Ureter (tissue), 1 donor: ENCODE measurements around the gene NBAS. TPM values are rescaled to one million over a fixed set of nuclear protein-coding genes. Genes with fewer than 3 reads are reported as not detected.
"Not testable (repeated sequence)": the region's sequence is repeated elsewhere in the genome, so short reads cannot be mapped to it uniquely, and the experiment has no call there.

ENCODE experiments used
- DNase-seq: peaks from one replicate; pipeline ENCODE4 v3.0.0-alpha.2; 2020; ENCODE audit warnings: low spot score
- total RNA-seq: library from RNA; stranded (reverse); gene quantifications from one replicate; pipeline ENCODE4 v1.2.4, GENCODE V29; 2023
- donor health status: DM: yes; HTN: yes; CAD: no.

Gene NBAS
- total RNA-seq, 1 donor from 2014 or later = 55.1 TPM

DNA sequence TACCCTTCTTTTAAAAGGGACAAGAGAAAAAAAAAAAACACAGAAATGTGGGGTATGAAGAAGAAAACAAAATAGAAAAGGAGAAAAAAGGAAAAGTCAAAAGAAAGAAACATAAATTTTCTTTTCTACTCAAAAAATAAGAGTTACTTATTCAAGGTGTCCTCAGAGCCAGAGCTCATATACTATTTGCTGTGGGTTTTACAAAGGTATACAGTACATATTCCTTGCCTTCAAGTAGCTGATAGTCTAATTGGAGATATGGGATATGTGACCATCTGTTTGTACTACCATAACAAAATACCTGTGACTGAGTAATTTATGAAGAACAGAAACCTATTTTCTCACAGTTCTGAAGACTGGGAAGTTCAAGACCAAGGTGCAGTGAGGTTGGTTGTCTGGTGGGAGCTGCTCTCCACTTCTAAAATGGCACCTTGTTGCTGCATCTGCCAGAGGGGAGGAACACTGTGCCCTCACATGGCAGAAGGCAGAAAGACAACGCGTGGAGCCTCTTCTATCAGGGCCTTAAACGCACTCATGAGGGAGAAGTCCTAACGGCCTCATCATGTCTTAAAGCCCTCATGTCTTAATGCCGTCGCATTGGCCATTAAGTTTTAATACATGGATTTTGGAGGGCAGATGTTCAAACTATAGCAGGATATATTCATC, 33.9 kb downstream of the NBAS start:
- DNase-seq = no peak

DNA sequence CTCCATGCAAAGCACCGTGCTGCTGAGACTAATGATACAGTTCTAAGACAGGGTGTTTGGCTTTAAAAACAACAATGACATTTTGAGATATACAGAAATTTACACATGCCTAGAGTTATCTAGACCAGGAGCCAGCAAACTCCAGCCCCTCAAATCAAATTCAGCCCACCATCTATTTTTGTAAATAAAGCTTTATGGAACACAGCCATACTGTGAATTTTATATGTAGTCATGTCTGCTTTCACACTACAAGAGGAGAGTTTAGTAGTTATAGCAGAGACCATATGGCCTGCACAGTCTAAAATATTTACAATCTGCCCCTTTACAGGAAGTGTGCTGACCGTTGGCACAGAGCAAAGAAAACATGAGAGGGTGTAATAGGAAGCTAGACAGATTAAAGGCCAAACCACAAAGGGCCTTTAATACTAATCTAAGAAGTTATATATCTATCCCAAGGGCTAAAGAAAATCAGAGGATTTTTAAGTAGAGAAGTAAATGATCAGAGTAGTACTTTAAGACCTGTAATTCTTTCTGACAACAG, 39.4 kb downstream of the NBAS start:
- DNase-seq = no peak

DNA sequence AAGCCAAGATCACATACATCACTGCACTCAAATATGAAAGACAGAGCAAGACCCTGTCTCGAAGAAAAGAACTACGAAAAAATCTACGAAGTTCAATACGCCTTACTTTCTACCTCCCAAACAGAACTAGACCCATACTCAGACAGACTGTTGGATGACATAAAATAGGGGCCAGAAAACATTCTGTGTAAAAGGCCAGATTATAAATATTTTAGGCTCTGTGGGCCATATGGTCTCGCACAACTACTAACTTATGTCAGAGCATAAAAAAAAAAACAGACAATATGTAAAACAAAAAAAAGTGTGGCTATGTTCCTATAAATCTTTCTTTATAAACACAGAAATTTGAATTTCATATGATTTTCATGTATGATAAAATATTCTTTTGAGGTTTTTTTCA, 40.8 kb downstream of the NBAS start:
- no peak for DNase-seq

DNA sequence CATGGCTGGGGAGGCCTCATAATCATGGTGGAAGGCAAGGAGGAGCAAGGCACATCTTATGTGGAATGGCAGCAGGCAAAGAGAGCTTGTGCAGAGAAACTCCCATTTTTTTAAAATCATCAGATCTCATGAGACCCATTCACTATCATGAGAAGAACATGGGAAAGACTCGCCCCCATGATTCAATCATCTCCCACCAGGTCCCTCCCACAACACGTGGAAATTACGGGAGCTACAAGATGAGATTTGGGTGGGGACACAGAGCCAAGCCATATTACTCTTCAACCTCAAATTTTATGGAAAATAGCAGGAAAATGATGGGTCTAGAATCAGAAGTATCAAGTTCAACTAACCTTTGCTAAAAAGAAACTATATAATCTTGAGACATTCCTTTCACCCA, 42.4 kb downstream of the NBAS start:
- DNase-seq = not testable (repeated sequence)

DNA sequence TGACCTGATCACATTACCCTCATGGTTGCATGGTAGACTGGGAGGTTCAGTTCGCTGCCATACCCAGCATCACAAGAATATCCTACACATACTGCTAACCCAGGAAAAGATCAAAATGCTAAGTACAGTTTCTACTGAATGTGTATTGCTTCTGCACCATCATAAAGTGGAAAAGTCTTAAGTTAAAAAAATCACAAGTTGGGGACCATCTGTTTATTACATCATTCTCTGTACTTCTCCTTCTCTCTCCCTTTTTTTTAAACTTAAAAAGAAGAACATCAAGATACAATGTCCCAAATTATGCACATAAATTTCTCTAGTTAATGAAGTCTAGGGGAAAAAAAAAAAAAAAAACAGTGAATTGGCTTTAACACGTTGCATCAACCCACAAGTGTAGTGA, 43.3 kb downstream of the NBAS start:
- DNase-seq = no peak

DNA sequence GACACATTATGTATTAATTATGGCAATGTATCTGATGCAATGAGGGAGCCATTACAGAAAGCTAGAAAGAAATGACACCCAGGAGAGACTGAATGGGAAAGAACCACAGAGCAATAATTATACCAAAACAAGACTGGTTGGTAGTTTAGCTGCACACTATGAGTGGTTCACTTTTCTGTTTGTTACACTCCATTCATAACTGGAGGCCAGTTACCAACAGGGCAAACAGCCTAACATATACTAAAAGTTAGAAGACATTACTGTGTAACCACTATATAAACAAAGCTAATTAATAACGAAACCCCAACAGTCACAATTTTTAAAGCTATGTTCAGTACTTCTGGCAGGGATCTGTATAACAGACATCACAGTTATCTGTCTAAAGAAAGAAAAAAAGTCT, 49.4 kb downstream of the NBAS start:
- no peak for DNase-seq

DNA sequence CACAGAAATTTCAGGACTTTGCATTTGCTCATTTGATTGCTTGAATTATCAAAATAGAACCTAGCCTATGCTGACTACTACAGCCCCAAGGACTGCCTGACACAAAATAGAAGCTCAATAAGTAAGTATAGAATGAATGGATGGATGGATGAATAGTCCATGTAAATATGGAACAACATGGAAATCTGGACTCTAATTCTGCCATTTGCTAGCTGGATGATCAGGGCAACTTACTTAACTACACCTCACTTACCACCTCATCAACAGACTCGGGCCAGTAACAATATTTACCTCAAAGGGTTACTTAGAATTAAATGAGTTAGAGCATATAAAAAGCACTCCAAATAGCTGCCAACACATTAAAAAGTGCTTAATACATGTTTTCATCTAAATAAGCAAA, 50.6 kb downstream of the NBAS start:
- DNase-seq = no peak

DNA sequence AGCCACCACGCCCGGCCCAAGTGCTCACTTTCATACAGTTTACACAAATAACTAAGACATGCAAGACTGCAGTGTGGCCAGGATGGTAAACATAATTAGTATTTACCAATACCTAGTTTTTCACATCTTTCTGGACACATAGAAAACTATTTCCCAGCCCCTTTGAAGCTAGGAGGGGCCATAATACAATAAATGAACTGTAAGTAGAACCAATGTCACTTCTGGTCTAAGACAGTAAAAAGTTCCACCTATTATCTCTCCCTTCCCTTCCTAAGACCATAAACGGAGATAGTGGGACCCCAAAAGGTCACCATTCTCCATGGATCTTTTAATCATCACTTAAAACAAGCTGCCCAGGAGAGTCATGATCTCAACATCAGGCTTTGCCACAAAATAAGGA, 51.0 kb downstream of the NBAS start:
- no peak for DNase-seq

DNA sequence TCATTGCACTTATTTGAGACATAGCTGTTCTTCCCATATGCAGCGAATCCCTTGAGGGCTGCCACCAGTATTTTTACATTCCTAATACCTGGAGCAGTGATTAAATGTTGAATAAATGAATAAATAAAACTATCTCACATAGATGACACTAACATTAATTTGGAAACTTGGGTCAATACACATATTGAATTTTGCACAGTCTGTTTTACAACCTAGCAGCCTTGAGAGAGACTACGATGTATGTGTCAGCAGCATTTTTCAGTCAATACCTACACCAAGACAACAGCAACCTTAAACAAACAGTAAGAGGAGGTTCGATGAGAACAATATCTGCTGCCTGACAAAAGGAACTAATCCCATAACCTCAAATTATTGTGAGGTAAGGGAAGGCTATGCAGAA, 53.4 kb downstream of the NBAS start:
- DNase-seq = no peak

DNA sequence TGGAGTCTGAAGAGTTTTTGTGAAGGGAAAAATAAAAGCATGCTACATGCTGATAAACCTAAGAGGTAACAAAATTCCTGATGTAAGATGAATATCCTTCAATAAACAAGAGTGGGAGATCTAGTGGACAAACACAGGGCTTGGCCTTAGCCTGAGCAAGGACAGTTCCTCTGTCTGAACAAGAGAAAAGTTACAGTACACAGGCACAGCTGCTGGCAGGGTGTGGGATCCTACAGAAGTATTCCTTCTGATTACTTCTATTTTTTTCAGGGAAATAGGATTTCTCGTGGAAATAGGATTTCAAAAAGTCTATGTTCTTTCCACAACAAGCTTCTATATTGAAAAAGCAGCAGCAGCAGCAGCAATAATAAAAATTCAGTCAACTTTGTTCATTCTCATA, 54.1 kb downstream of the NBAS start:
- no peak for DNase-seq

DNA sequence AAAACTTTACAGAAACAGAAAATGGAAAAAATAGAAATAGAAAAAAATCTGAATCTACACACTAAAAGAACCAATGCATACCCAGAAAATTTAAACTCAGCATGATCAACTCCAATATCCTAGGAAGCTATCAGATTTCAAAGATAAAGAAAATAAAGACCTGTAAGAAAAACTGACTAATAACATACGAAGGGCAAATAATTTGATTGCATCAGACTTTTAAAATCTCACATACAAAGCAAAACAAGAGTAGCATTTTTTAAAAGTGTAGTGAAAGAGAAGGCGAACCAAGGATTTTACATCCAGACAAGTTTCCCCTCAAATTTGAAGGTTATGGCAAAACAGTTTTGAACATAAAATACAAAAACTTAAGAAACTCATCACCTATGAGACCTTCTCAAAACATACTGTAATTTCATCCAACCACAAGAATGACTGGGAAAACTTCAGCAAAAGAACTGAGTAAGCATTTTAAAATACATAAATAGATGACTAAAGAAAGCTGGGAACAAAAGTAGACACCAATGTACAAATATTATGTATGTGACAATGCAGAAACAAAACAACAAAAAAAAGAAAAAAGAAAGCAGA, 54.8 kb downstream of the NBAS start:
- no peak for DNase-seq

DNA sequence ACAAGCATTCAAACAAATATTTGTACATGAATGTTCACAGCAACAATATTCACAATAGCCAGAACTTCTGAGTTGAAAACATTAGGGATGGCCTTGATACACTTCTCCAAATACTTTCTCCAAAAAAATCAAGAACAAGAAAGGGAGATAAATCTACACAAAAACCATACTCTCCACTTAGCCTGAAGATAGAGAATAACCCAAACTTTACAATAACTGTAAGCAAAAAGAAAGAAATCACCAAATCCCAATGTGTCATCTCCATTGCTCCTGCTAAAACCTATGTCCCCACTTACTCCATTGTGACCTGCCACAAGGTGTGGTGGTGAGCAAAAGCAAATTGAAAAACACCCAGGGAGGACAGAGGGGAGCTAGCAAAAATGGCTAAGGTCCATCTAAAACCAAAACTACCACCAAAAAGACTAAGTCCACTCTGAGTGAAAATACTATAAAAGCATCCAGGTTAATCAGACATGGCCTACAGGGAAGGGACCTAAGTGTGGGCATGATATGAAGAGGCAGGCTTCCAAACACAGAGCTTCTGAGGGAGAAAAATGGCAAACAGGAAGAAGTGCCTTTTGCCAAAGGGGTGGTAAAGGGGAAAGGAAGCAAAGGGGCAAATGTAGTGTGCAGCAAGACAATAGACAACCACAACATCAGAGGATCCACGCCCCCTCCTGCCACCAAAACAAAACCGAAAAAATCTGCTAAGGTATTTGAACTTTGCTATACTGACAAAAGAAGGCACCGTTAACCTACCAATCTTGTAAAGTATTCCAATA, 56.1 kb downstream of the NBAS start:
- DNase-seq = no peak

DNA sequence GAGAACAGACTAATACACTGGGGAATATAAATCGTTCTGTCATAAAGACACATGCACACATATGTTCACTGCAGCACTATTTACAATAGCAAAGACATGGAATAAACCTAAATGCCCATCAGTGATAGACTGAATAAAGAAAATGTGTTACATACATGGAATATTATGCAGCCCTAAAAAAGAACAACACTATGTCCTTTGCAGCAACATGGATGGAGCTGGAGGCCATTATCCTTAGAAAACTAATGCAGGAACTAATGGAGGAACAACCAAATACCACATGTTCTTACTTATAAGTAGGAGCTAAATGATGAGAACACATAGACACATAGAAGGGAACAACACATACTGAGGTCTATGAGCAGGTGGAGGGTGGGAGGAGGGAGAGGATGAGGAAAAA, 61.9 kb downstream of the NBAS start:
- not testable (repeated sequence) for DNase-seq

DNA sequence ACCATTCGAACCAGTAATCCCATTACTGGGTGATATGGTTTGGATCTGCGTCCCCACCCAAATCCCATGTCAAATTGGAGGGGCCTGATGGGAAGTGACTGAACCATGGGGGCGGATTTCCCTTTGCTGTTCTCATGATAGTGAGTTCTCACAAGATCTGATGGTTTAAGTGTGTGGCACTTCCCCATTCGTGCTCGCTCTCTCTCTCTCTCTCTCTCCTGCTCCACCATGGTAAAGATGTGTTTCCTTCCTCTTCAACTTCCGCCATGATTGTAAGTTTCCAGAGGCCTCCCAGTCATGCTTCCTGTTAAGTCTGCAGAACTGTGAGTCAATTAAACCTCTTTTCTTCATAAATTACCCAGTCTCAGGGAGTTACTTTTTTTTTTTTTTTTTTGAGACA, 62.6 kb downstream of the NBAS start:
- no peak for DNase-seq

DNA sequence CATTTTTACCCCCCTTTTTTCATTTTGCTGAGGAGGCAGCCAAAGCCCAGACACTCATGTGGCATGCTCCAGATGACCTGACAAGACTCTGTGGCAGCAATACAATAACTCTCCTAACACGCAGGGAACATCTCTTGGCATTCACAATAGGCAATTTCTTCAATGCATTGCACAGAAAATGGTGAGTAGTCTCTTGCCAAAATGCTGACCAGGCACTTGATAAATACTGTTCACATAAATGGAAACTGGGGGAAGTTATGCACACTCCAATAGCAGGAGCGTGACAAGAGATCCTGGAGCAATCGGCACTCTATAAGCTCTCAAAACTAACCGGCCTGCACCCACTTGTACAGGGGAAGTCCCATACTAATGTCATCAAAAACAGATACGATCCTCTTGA, 66.3 kb downstream of the NBAS start:
- no peak for DNase-seq

DNA sequence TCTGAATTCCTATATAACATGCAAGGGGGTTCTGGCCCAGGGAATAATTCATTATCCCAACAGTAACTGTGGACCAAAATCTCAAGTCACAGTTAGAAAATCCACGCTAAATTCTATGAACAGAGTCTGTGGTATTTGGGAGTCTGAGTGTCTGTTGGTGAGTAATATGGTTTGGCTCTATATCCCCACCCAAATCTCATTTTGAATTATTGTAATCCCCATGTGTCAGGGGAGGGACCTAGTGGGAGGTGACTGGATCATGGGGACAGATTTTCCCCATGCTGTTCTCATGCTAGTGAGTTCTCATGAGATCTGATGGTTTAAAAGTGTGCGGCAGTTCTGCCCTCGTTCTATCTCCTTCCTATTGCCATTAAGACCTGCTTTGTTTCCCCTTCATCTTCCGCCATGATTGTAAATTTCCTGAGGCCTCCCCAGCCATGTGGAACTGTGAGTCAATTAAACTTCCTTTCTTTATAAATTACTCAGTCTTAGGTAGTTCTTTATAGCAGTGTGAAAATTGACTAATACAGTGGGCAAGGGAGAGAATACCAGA, 68.3 kb downstream of the NBAS start:
- no peak for DNase-seq

DNA sequence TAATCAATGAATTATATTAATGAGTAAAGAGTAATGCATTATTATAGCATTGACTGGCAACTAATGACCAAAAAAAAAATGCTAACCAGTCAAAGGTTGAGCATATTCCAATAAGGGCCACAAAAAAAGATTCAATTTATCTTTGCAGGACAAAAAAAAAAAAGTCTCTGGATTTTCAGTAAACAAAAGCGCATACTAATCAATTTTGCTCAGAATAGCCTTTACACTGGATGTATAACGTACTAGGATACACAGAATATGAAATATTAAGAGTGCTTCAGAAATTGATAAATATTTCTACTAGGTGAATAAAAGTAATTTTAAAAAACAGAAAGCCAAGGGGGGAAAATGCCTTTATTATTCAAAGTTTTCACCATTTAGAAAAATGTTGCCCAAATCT, 74.4 kb downstream of the NBAS start:
- DNase-seq = no peak

DNA sequence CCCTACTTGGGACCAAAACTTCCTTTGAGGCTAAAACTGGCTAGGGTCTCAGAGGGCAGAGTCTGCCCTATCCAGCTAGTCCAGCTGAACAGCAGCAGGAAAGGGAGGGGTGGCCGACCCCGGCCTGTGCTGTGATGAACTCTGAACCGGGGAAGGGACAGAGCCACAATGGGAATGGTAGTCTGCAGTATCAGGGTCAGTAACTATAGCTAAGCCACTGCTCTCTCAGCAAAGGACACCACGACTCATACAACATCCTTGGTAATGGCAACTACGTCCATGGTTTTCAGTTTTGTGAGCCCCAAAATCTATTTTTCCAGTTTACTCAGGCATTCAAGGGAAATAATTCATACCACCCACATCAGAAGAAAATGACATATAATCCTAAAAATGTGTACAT, 75.2 kb downstream of the NBAS start:
- DNase-seq = no peak

DNA sequence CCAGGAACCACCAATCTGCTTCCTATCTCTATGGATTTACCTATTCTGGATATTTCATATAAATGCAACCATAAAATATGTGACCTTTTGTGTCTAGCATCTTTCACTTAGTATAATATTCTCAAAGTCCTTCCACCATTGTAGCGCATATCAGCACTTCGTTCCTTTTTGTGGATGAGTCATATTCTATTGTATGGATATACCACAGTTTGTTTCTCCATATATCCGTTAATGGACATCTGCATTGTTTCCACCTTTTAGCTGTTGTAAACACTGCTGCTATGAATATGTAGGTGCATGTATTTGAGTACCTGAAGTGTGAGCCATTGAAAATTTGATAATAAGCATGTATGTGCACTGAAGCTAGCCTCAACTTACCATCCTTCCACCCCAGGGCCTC, 80.1 kb downstream of the NBAS start:
- no peak for DNase-seq

DNA sequence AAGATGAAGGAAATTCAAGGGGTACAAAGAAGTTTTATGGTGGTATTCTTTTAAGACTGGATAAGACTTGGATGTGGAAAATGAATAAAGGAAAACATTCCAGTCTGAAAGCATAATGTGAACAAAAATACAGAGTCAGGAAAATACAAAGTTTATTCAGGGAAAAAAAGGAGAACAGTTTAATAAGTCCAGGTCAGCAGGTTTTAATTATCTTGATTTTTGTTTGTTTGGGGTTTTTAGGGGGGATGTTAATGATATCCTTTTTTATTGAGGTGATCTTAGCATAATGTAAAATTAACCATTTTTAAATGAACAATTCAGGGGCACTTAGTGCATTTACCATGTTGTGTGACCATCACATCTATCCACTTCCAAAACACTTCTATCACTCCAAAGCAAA, 80.6 kb downstream of the NBAS start:
- DNase-seq = no peak

DNA sequence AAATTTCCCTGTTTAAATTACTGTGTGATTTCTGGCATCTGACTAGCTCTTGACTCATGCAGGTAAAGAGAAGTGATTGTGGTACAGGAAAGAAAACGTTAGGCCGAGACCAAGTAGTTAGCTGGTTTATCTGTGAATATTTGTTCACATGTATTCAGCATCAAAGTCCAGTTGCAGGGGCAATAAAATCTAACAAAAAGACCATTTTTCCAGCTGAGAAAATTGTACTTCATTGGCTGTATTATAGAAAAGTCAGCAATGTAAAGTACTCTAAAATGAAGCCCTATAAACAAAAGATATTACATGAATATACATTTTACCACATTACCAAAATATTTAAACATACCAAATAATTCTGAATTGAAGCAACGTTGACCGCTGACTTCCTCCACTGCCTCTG, 88.3 kb downstream of the NBAS start:
- no peak for DNase-seq

DNA sequence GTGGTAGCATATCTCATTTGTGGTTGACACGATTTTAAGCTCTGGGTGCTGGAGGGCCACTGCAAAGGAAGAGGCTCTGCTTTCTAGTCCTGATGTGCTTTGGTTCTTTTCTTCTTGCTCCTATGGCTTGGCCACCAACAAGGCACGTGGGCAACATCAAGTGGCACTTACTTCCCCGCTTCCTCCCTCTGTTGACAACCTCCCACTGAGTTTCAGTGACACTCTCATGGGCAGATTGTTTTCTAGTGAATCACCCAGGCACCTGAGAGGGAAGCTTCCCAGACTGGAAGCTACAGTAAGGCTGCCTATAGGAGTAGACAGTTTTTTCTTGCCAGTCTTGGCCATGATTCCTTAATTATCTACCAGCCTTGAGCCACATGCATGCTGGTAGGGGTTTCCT, 89.0 kb downstream of the NBAS start:
- no peak for DNase-seq

DNA sequence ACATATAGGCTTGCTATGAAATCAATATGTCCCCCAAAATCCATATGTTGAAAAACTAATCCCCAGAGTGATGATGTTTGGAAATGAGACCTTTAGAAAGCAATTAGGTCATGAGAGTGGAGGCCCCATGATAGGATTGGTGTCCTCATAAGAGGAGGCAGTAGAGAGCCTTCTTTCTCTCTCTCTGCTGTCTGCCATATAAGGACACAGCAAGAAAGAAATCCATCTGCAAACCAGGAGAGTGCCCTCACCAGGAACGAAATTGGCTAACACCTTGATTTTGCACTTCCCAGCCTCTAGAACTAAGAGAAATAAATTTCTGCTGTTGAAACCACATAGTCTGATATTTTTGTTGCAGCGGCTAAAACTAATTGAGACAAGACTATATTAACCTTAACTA, 89.5 kb downstream of the NBAS start:
- no peak for DNase-seq
